OCI-LY7 (cell line): ENCODE data around the gene UNC13A.

Source experiments
- CTCF ChIP-seq: fragments of 200-600 bp; sonication (generic); conservative IDR thresholded peaks from 2 replicates; pipeline ENCODE4 v1.5.1; 2014; ENCODE audit warnings: mild to moderate bottlenecking, antibody characterized with exemption, low read length, moderate library complexity, mixed read lengths
- EZH2phosphoT487 ChIP-seq: fragments of 200-600 bp; sonication (generic); IDR thresholded peaks from 2 replicates; pipeline ENCODE4 v1.6.1; 2018; ENCODE audit warnings: low read depth, borderline replicate concordance, mild to moderate bottlenecking, mixed run types, antibody characterized with exemption, low read length, moderate library complexity, mixed read lengths

GRCh38 chr19:17734146-17734545, 46.0 kb upstream of the UNC13A start:
- TF ChIP-seq CTCF, result no peak
- TF ChIP-seq EZH2phosphoT487, result no peak
